GM19467 (cell line): ENCODE results near the gene FXYD3.

Experiments used
- ATAC-seq: cut with Tn5 transposase; IDR thresholded peaks from one replicate; pipeline ENCODE4 v1.9.1; 2021; ENCODE audit warnings: mild to moderate bottlenecking, moderate library complexity; ENCODE audit not compliant: unreplicated experiment

FXYD3 gene

GRCh38 chr19:35105411-35106290 is 10.0 kb upstream of the FXYD3 start:
- no peak for ATAC-seq

- no peak for ATAC-seq
Measured at GRCh38 chr19:35106291-35106583, 9.4 kb upstream of the FXYD3 start.

GRCh38 chr19:35106898-35107541 is 8.6 kb upstream of the FXYD3 start:
- no peak for ATAC-seq

- ATAC-seq, result no peak
Measured at GRCh38 chr19:35107545-35107944, 8.1 kb upstream of the FXYD3 start.

- no peak for ATAC-seq
Measured at GRCh38 chr19:35108730-35109129, 6.9 kb upstream of the FXYD3 start.

GRCh38 chr19:35109395-35110112 is 6.1 kb upstream of the FXYD3 start:
- no peak for ATAC-seq

- ATAC-seq, result no peak
Measured at GRCh38 chr19:35110974-35111373, 4.6 kb upstream of the FXYD3 start.

- no peak for ATAC-seq
Measured at GRCh38 chr19:35112995-35113688, 2.5 kb upstream of the FXYD3 start.

- ATAC-seq, result no peak
Measured at GRCh38 chr19:35114353-35115176, 1.1 kb upstream of the FXYD3 start.

GRCh38 chr19:35116072-35116801 is 614 bp downstream of the FXYD3 start:
- ATAC-seq, result no peak

GRCh38 chr19:35117116-35117515 is 1.5 kb downstream of the FXYD3 start:
- ATAC-seq, result no peak

GRCh38 chr19:35117799-35118198 is 2.2 kb downstream of the FXYD3 start:
- no peak for ATAC-seq

- ATAC-seq, result no peak
Measured at GRCh38 chr19:35118268-35119020, 2.8 kb downstream of the FXYD3 start.

GRCh38 chr19:35119091-35119490 is 3.5 kb downstream of the FXYD3 start:
- ATAC-seq, result no peak

GRCh38 chr19:35119578-35120155 is 4.0 kb downstream of the FXYD3 start:
- ATAC-seq, result no peak

- no peak for ATAC-seq
Measured at GRCh38 chr19:35120492-35120891, 4.9 kb downstream of the FXYD3 start.

GRCh38 chr19:35120898-35121297 is 5.3 kb downstream of the FXYD3 start:
- no peak for ATAC-seq

GRCh38 chr19:35122687-35123551 is 7.3 kb downstream of the FXYD3 start:
- no peak for ATAC-seq
